Testis (tissue), 3 donors: Measurements from ENCODE around the gene TGFBR2. TPM values are rescaled to one million over a fixed set of nuclear protein-coding genes. Genes with fewer than 3 reads are reported as not detected.

ENCODE experiments used
- DNase-seq: peaks from one replicate; pipeline ENCODE4 v3.0.0-alpha.2; 2019
- H3K27ac ChIP-seq, 2 donors: fragments of 200-600 bp; sonication (generic); one replicate each; pipeline ENCODE4 v1.5.1; 2019
- H3K27me3 ChIP-seq: fragments of 200-600 bp; sonication (generic); one replicate; pipeline ENCODE4 v1.5.1; 2019
- H3K36me3 ChIP-seq: fragments of 200-600 bp; sonication (generic); one replicate; pipeline ENCODE4 v1.5.1; 2017; ENCODE audit warnings: low read depth; ENCODE audit errors: missing control alignments
- H3K4me1 ChIP-seq: fragments of 200-600 bp; sonication (generic); one replicate; pipeline ENCODE4 v1.5.1; 2019
- H3K4me3 ChIP-seq, 2 donors: fragments of 200-600 bp; sonication (generic); one replicate each; pipeline ENCODE4 v1.5.1; 2017 to 2019
- H3K9me3 ChIP-seq: fragments of 200-600 bp; sonication (generic); one replicate; pipeline ENCODE4 v1.5.1; 2017
- CTCF ChIP-seq, 3 experiments: fragments of 450-650 bp in 2 of 3; fragments of 200-600 bp in 1 of 3; sonication (generic) in 1 of 3; IDR thresholded peaks; one replicate each; pipeline ENCODE4 v1.5.1; 2016 to 2019; ENCODE audit warnings: antibody characterized with exemption in 3 of 3, mild to moderate bottlenecking in 2 of 3, moderate library complexity in 1 of 3
- POLR2A ChIP-seq: fragments of 450-650 bp; IDR thresholded peaks from one replicate; pipeline ENCODE4 v1.6.1; 2017; ENCODE audit warnings: antibody characterized with exemption, mild to moderate bottlenecking, moderate library complexity
- whole genome bisulfite sequencing, 2 donors: methylation state at CpG; one replicate each; pipeline ENCODE4 v1.1.5; 2018; 5-methylcytosine and 5-hydroxymethylcytosine counted together
- intact Hi-C: fragments of 100-400 bp; cut with DNase I; formaldehyde crosslinking; loops from one replicate; pipeline ENCODE4 v1.15.1; 2023; ENCODE audit warnings: low total_unique reads
- polyA plus RNA-seq: library from polyadenylated mRNA; stranded (reverse); fragments of 350-450 nt; fragmentation: Illumina TruSeq; extraction: RNeasy Lipid Tissue Mini Kit (QIAGEN cat#74804); gene quantifications from one replicate; pipeline ENCODE4 v1.2.3, GENCODE V29; 2014; ENCODE audit warnings: low read depth, low replicate concordance; ENCODE audit not compliant: insufficient read depth
- total RNA-seq, 2 donors: library from RNA; depleted of rRNA; stranded (reverse); fragments of >200 nt; gene quantifications; one replicate each; pipeline ENCODE4 v1.2.3, GENCODE V29; 2016

Gene TGFBR2
- total and polyA plus RNA-seq, 3 donors from 2014 or later: 18.7 to 35.3 (median 26.1) TPM

DNA sequence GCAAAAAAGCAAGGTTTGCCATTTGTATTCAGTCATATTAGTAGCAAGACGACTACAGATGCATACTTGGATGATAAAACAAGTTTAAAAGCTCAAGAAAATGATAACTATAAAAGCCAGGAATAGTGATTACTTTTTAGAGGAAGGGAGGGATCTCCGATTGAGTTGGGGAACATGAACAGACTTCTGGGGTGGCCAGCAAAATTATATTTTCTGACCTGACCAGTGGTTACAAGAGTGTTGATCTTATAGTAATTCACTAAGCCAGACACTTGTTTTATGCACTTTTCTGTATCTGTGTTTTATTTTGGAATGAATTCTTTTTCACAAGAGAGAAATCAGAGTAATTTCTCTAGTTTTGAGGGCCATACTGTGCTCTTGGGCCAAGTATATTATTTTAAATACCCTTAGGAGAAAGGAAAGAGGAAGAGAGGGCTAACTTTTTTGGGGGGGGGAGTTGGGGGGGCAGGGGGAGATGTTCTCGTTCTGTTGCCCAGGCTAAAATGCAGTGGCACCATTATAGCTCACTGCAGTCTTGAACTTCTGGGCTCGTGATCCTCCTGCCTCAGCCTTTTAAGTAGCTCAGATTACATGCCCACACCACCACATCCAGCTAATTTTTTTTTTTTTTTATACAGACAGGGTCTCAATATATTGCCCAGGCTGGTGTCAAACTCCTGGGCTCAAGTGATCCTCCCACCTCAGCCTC is 57.3 kb downstream of the TGFBR2 start:
- no peak overlapping the region for H3K27ac ChIP-seq

GRCh38 chr3:30664459-30664858 is 58.1 kb downstream of the TGFBR2 start:
- no peak for DNase-seq
- TF ChIP-seq CTCF (IDR thresholded peaks at IDR 0.05) (no peak), POLR2A (no peak)
- Histone ChIP-seq H3K27me3 (no peaks in the 10 kb centered on the region), H3K9me3 (no peaks in the 10 kb centered on the region), H3K36me3 (no peaks in the 10 kb centered on the region), H3K27ac (no peak overlapping the region), H3K4me1 (peaks cover 9% of the 10 kb centered on the region), H3K4me3 (no peak overlapping the region)
- intact Hi-C loops: no loop called here
- WGBS, 2 donors: 84 to 85% methylated on average over 8 of the region's 8 CpGs

More for the DNA sequence above, 57.3 kb downstream of the TGFBR2 start:
- intact Hi-C loops: no loop called here
- Histone ChIP-seq H3K9me3 (no peaks in the 10 kb centered on the region), H3K27me3 (no peaks in the 10 kb centered on the region), H3K36me3 (no peaks in the 10 kb centered on the region), H3K4me3 (no peak overlapping the region), H3K4me1 (peaks cover 14% of the 10 kb centered on the region)
- TF ChIP-seq POLR2A (no peak), CTCF (IDR thresholded peaks at IDR 0.05) (no peak)
- no peak for DNase-seq
- 89 to 92% methylated on average over 4 of the region's 4 CpGs for WGBS, 2 donors

DNA sequence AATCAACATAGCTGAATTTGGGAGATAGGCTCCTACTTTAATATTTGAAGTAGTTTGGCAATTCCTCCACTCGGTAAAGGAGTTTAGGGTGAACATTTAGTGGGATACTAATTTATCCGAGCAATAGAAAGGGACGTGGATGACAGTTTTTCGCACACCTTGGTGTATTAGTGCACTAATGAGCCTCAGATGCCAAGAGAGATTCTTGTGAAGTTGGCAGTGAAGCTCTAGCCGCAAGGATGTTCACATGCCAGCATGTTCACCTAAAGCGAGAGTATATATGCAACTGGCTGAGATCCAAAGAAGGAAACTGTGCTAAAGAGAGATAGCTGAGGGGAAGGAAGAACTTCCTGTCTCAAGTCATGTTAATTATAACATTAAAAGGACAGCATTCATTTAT is 58.5 kb downstream of the TGFBR2 start:
- no peak overlapping the region for H3K4me3 ChIP-seq
- H3K4me1 ChIP-seq: peaks cover 5% of the 10 kb centered on the region
- WGBS, 2 donors: 77 to 80% methylated on average over 6 of the region's 6 CpGs
- intact Hi-C loops: no loop called here
- H3K27ac ChIP-seq: no peak overlapping the region
- no peak for DNase-seq
- H3K27me3 ChIP-seq: no peaks in the 10 kb centered on the region
- H3K36me3 ChIP-seq: no peaks in the 10 kb centered on the region
- no peak for TF ChIP-seq CTCF (IDR thresholded peaks at IDR 0.05)
- TF ChIP-seq POLR2A: no peak
- H3K9me3 ChIP-seq: no peaks in the 10 kb centered on the region

- WGBS, 2 donors: 81 to 89% methylated on average over 2 of the region's 2 CpGs
- no peak overlapping the region for H3K4me3 ChIP-seq
- H3K36me3 ChIP-seq: no peaks in the 10 kb centered on the region
- no peak for TF ChIP-seq POLR2A
- no peak for TF ChIP-seq CTCF (IDR thresholded peaks at IDR 0.05)
- H3K27me3 ChIP-seq: no peaks in the 10 kb centered on the region
- intact Hi-C loops: no loop called here
- H3K27ac ChIP-seq: no peak overlapping the region
- no peaks in the 10 kb centered on the region for H3K4me1 ChIP-seq
- DNase-seq: no peak
- H3K9me3 ChIP-seq: no peaks in the 10 kb centered on the region
Measured at GRCh38 chr3:30665539-30665938, 59.1 kb downstream of the TGFBR2 start.
